Liver (tissue), 9 donors: Measurements from ENCODE around the gene CEP120. TPM values are rescaled to one million over a fixed set of nuclear protein-coding genes. Genes with fewer than 3 reads are reported as not detected.

Source experiments
- DNase-seq: peaks from one replicate; pipeline ENCODE4 v3.0.0-alpha.2; 2017; ENCODE audit warnings: low spot score
- H3K27ac ChIP-seq, 2 donors: one replicate each; pipeline ENCODE4 v1.7.0; 2013; ENCODE audit warnings: inconsistent platforms in 2 of 2, low read length in 2 of 2, control low read depth in 1 of 2, low read depth in 1 of 2, mild to moderate bottlenecking in 1 of 2
- H3K27me3 ChIP-seq, 4 donors: one replicate each; pipeline versions ENCODE4 v1.6.1 to v1.7.0; 2013; ENCODE audit warnings: low read length in 3 of 4, inconsistent platforms in 1 of 4, mild to moderate bottlenecking in 1 of 4, moderate library complexity in 1 of 4; ENCODE audit not compliant: control insufficient read depth in 4 of 4, insufficient read depth in 4 of 4
- H3K36me3 ChIP-seq, 4 donors: one replicate each; pipeline versions ENCODE4 v1.6.1 to v1.7.0; 2013; ENCODE audit warnings: low read length in 3 of 4, mild to moderate bottlenecking in 3 of 4, low read depth in 1 of 4, moderate library complexity in 1 of 4; ENCODE audit not compliant: control insufficient read depth in 4 of 4, insufficient read depth in 3 of 4
- H3K4me1 ChIP-seq, 4 donors: one replicate each; pipeline versions ENCODE4 v1.6.1 to v1.7.0; 2013; ENCODE audit warnings: low read length in 3 of 4, mild to moderate bottlenecking in 3 of 4, moderate library complexity in 1 of 4; ENCODE audit not compliant: control insufficient read depth in 4 of 4, insufficient read depth in 4 of 4
- H3K4me3 ChIP-seq, 3 donors: one replicate each; pipeline versions ENCODE4 v1.6.1 to v1.7.0; 2013; ENCODE audit warnings: low read length in 3 of 3, control low read depth in 1 of 3, low read depth in 1 of 3, mild to moderate bottlenecking in 1 of 3
- H3K9ac ChIP-seq, 2 donors: one replicate each; pipeline ENCODE4 v1.7.0; 2013; ENCODE audit warnings: low read length in 2 of 2, mild to moderate bottlenecking in 2 of 2, moderate library complexity in 2 of 2, control low read depth in 1 of 2, low read depth in 1 of 2
- H3K9me3 ChIP-seq, 4 donors: one replicate each; pipeline versions ENCODE4 v1.6.1 to v1.7.0; 2013; ENCODE audit warnings: low read length in 3 of 4; ENCODE audit not compliant: control insufficient read depth in 4 of 4
- ATF3 ChIP-seq: IDR thresholded peaks from 2 replicates; pipeline ENCODE4 v1.6.1; 2016; ENCODE audit warnings: antibody characterized with exemption
- CTCF ChIP-seq: fragments of 150-350 bp; IDR thresholded peaks from 2 replicates; pipeline ENCODE4 v1.5.1; 2017; ENCODE audit warnings: improper control_type of control experiment, low read depth, low read length; ENCODE audit not compliant: missing input control
- EGR1 ChIP-seq, 2 donors: IDR thresholded peaks; 2 replicates each; pipeline ENCODE4 v1.6.1; 2016 to 2018; ENCODE audit warnings: antibody characterized with exemption in 2 of 2, low read depth in 2 of 2
- FOXA1 ChIP-seq: IDR thresholded peaks from 2 replicates; pipeline ENCODE4 v1.6.1; 2016; ENCODE audit warnings: antibody characterized with exemption
- FOXA2 ChIP-seq: IDR thresholded peaks from 2 replicates; pipeline ENCODE4 v1.6.1; 2016; ENCODE audit warnings: antibody characterized with exemption
- GABPA ChIP-seq, 2 donors: IDR thresholded peaks in 1 of 2; conservative IDR thresholded peaks in 1 of 2; 2 replicates each; pipeline ENCODE4 v1.6.1; 2016; ENCODE audit warnings: antibody characterized with exemption in 2 of 2, mild to moderate bottlenecking in 1 of 2, moderate library complexity in 1 of 2
- HNF4A ChIP-seq, 2 donors: conservative IDR thresholded peaks; 2 replicates each; pipeline ENCODE4 v1.6.1; 2016; ENCODE audit warnings: antibody characterized with exemption in 2 of 2, mild to moderate bottlenecking in 2 of 2
- HNF4G ChIP-seq: IDR thresholded peaks from 2 replicates; pipeline ENCODE4 v1.6.1; 2016; ENCODE audit warnings: antibody characterized with exemption
- JUND ChIP-seq, 2 donors: IDR thresholded peaks; 2 replicates each; pipeline ENCODE4 v1.6.1; 2016; ENCODE audit warnings: antibody characterized with exemption in 2 of 2
- MAX ChIP-seq: IDR thresholded peaks from 2 replicates; pipeline ENCODE4 v1.6.1; 2016; ENCODE audit warnings: antibody characterized with exemption
- NR2F2 ChIP-seq: IDR thresholded peaks from 2 replicates; pipeline ENCODE4 v1.6.1; 2016; ENCODE audit warnings: antibody characterized with exemption
- RAD21 ChIP-seq, 2 donors: IDR thresholded peaks; 2 replicates each; pipeline ENCODE4 v1.6.1; 2016; ENCODE audit warnings: antibody characterized with exemption in 2 of 2, mild to moderate bottlenecking in 2 of 2
- REST ChIP-seq: IDR thresholded peaks from 2 replicates; pipeline ENCODE4 v1.6.1; 2016; ENCODE audit warnings: antibody characterized with exemption, mild to moderate bottlenecking
- RXRA ChIP-seq, 2 donors: IDR thresholded peaks; 2 replicates each; pipeline ENCODE4 v1.6.1; 2017 to 2018; ENCODE audit warnings: antibody characterized with exemption in 2 of 2, mild to moderate bottlenecking in 1 of 2
- SP1 ChIP-seq: IDR thresholded peaks from 2 replicates; pipeline ENCODE4 v1.6.1; 2018; ENCODE audit warnings: antibody characterized with exemption, mild to moderate bottlenecking
- TAF1 ChIP-seq: conservative IDR thresholded peaks from 2 replicates; pipeline ENCODE4 v1.6.1; 2016; ENCODE audit warnings: antibody characterized with exemption, mild to moderate bottlenecking
- YY1 ChIP-seq: IDR thresholded peaks from 2 replicates; pipeline ENCODE4 v1.6.1; 2016; ENCODE audit warnings: antibody characterized with exemption, mild to moderate bottlenecking
- ZBTB33 ChIP-seq: IDR thresholded peaks from 2 replicates; pipeline ENCODE4 v1.6.1; 2016; ENCODE audit warnings: antibody characterized with exemption
- WGBS: extraction: QIAGEN DNeasy Blood & Tissue Kit; methylation state at CpG from one replicate; pipeline ENCODE4 v1.1.7; 2013; 5-methylcytosine and 5-hydroxymethylcytosine counted together
- polyA plus RNA-seq, 2 donors: library from polyadenylated mRNA; stranded (reverse) in 1 of 2; unstranded in 1 of 2; fragments of 200-250 nt in 1 of 2; fragments of >200 nt in 1 of 2; fragmentation: Nextera tagmentation in 1 of 2; extraction: Ambion mirVana in 1 of 2; gene quantifications; one replicate each; pipeline versions ENCODE4 v1.2.1 to v1.2.3, GENCODE V29; 2013 to 2015
- total RNA-seq, 2 donors: library from RNA; depleted of rRNA; stranded (reverse); fragments of >200 nt; gene quantifications; one replicate each; pipeline ENCODE4 v1.2.3, GENCODE V29; 2014
- donor health status: healthy.
- donor health status: healthy.
- donor health status: healthy.
- donor health status: healthy.
- donor health status: healthy.

The CEP120 gene
- total and polyA plus RNA-seq, 4 donors = 2.1 to 11.0 (median 6.7) TPM

- H3K4me1 ChIP-seq = peaks cover 2 to 9% (median 8%) of the 10 kb centered on the region in 4 donors
- DNase-seq = no peak
- no peak for TF ChIP-seq MAX
- TF ChIP-seq GABPA (IDR thresholded peaks at IDR 0.05 in 1 of 2, conservative IDR thresholded peaks at IDR 0.05 in 1 of 2) = no peak
- no peak for TF ChIP-seq RXRA (IDR thresholded peaks at IDR 0.05)
- no peak for TF ChIP-seq TAF1
- TF ChIP-seq EGR1 (IDR thresholded peaks at IDR 0.05; ENCODE audit: low read depth in 2 of 2) = no peak
- no peak for TF ChIP-seq ATF3
- H3K9me3 ChIP-seq = no peaks in the 10 kb centered on the region
- no peak overlapping the region for H3K4me3 ChIP-seq
- no peak overlapping the region for H3K27ac ChIP-seq
- H3K9ac ChIP-seq = no peak overlapping the region
- H3K36me3 ChIP-seq = peaks cover 0 to 11% (median 0%) of the 10 kb centered on the region in 4 donors
- WGBS = 87% methylated on average over 2 of the region's 2 CpGs
- H3K27me3 ChIP-seq = no peaks in the 10 kb centered on the region
Measured at GRCh38 chr5:123364441-123365155, 58.6 kb downstream of the CEP120 start.

- TF ChIP-seq FOXA2 (no peak), EGR1 (IDR thresholded peaks at IDR 0.05; ENCODE audit: low read depth in 2 of 2) (no peak), YY1 (no peak), ATF3 (no peak), RAD21 (IDR thresholded peaks at IDR 0.05) (no peak), GABPA (IDR thresholded peaks at IDR 0.05 in 1 of 2, conservative IDR thresholded peaks at IDR 0.05 in 1 of 2) (no peak), ZBTB33 (no peak), RXRA (IDR thresholded peaks at IDR 0.05) (no peak), TAF1 (no peak), SP1 (no peak), JUND (IDR thresholded peaks at IDR 0.05) (no peak), HNF4A (conservative IDR thresholded peaks at IDR 0.05) (no peak), MAX (no peak), FOXA1 (no peak), HNF4G (no peak), NR2F2 (no peak), CTCF (no peak), REST (no peak)
- no peaks in the 10 kb centered on the region for H3K27me3 ChIP-seq
- no peak overlapping the region for H3K4me3 ChIP-seq
- H3K27ac ChIP-seq = no peak overlapping the region
- no peaks in the 10 kb centered on the region for H3K9me3 ChIP-seq
- H3K9ac ChIP-seq = no peak overlapping the region
- H3K36me3 ChIP-seq = peaks cover 0 to 11% (median 5%) of the 10 kb centered on the region in 4 donors
- peaks cover 2 to 10% (median 8%) of the 10 kb centered on the region in 4 donors for H3K4me1 ChIP-seq
- no peak for DNase-seq
Measured at GRCh38 chr5:123360910-123361309, 62.3 kb downstream of the CEP120 start.
